GM12873 (cell line): ENCODE results near the gene FAM161B.

Source experiments
- TF ChIP-seq, protein P1 (sequence below): IDR thresholded peaks from 2 replicates; pipeline ENCODE4 v1.5.1; 2012; ENCODE audit warnings: low read depth, mild to moderate bottlenecking, moderate library complexity, low read length, control low read depth; ENCODE audit not compliant: insufficient read depth; ENCODE audit errors: missing control alignments

FAM161B gene, protein sequence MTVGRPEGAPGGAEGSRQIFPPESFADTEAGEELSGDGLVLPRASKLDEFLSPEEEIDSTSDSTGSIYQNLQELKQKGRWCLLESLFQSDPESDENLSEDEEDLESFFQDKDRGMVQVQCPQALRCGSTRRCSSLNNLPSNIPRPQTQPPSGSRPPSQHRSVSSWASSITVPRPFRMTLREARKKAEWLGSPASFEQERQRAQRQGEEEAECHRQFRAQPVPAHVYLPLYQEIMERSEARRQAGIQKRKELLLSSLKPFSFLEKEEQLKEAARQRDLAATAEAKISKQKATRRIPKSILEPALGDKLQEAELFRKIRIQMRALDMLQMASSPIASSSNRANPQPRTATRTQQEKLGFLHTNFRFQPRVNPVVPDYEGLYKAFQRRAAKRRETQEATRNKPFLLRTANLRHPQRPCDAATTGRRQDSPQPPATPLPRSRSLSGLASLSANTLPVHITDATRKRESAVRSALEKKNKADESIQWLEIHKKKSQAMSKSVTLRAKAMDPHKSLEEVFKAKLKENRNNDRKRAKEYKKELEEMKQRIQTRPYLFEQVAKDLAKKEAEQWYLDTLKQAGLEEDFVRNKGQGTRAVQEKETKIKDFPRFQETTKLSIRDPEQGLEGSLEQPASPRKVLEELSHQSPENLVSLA

DNA sequence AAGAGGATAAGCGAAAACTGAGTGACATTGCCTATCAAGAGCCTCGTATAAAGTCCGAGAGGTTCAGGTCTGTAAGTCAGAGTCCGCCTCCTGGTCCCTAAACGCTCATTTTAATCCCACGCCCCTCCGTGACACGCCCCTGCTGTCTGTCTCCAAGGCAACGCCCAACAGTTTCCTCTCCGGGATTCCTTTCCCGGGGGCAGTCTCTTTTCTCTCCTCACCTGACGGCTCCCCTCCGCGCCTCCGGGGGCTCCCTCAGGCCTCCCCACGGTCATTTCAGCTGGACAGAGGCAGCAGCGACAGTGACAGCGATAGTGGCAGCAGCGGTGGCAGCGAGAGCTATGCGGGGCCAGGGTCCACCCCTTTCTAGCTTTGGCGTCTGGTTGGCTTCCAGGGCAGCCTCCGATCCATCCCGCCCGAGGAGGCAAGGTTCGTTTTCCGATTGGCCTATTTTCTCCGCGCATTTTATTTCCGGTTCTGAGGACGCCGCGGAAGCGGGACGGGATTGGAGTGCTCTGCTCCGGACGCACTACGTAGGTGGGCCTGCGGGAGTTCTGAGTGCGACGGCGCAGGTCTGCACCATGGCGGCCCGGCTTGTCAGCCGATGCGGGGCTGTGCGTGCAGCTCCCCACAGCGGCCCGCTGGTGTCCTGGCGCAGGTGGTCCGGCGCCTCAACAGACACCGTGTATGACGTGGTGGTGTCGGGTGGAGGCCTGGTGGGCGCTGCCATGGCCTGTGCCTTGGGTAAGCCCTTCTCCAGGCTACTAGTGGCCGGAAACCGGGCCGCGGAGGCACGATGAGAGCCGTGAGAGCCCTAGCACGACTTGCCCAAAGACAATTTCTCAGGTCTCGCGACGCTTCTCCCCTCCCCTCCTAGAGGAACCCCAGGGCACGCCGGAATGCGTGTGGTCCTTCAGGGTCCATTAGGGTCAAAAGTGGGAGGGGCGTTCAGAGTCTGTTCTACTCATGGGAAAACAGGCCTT lies at the start of gene FAM161B, which contains the start of gene COQ6:
Gene FAM161B (minus strand): TSS at position 343 of the 983 bp plus-strand sequence. CDS start 68 bp downstream, at position 275.
Gene COQ6 (plus strand): TSS at position 551 of the 983 bp plus-strand sequence. CDS start 31 bp downstream, at position 582.
- TF ChIP-seq, protein P1, sequence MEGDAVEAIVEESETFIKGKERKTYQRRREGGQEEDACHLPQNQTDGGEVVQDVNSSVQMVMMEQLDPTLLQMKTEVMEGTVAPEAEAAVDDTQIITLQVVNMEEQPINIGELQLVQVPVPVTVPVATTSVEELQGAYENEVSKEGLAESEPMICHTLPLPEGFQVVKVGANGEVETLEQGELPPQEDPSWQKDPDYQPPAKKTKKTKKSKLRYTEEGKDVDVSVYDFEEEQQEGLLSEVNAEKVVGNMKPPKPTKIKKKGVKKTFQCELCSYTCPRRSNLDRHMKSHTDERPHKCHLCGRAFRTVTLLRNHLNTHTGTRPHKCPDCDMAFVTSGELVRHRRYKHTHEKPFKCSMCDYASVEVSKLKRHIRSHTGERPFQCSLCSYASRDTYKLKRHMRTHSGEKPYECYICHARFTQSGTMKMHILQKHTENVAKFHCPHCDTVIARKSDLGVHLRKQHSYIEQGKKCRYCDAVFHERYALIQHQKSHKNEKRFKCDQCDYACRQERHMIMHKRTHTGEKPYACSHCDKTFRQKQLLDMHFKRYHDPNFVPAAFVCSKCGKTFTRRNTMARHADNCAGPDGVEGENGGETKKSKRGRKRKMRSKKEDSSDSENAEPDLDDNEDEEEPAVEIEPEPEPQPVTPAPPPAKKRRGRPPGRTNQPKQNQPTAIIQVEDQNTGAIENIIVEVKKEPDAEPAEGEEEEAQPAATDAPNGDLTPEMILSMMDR, result peak; percentile 46

DNA sequence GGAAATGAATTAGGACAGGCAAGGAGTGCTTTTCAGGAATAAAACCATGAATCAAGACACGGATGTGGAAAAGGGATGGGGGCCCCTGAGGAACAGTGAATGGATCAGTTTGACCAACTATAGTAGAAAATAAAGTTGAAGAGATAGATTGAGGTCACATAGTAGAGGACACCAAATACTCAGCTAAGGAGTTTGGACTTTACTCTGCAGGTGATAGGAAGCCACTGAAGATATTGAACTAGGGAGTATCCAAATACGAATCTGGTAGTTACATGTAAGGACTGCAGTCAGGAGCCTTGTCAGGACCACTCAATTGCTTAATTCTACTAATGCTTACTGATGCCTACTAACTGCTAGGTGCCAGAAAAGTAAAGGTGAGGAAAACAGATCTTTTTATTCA lies 48.8 kb upstream of the FAM161B start:
- TF ChIP-seq, protein P1, result no peak

DNA sequence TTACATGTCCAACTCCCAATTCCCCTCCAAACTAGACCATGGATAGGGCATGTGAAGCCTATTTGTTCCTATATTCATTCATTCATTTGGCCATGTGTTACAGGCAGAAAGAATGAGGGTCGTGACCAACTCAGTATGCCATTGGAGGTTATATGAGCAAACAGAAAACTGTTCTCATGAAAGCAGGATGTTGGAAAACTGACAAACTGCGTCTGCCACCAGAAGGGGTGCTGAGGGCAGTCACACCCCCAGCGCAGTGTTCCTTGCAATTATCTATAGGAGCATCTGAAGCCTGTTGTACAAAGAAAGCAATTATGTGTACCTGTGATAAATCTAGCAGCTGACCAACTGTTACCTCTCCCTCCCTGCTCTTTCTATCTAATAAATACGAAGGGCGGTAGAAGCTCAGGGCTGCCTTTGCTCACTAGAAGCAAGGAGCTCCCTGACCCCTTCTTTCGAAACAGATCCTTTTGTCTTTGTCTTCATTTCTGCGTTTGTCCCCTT lies 48.1 kb upstream of the FAM161B start:
- TF ChIP-seq, protein P1, result no peak

DNA sequence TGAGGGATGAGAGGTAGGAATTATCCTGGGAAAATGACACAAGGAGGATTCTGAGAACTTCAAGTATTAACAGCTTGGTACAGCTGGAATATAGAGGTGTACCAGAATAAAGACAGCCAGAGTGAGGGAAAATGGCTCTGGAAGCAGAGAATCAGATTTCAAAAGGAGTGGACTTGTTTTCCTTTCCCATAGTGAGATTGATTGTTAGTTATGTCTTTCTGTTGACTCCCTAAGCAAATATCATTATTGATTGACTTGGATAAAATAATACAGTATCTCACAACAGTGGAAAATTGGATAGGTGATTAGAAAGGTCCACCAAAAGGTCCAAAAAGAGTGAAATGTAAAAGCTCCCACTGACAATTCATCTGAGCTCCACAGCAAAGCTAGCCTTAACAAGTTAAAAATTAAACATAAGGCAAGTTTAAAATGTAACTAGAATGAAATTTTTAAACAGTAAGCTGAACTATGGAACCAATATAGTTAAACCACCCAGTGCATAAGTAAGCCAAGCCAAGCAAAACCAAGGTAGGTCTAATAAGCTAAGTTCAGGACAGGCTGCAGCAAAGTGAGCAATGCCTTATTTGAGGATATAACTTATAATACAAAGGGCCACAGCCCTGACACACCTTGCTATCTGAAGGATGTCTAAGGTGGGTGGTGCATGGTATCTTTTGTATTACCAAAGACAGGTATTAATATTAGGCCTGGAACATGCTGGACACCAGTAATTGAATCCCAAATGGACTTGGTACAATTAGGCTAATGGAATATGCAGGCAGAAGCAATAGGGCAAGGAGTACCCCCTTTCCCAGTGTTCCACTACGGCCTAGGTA lies 47.4 kb upstream of the FAM161B start:
- TF ChIP-seq, protein P1, result no peak

DNA sequence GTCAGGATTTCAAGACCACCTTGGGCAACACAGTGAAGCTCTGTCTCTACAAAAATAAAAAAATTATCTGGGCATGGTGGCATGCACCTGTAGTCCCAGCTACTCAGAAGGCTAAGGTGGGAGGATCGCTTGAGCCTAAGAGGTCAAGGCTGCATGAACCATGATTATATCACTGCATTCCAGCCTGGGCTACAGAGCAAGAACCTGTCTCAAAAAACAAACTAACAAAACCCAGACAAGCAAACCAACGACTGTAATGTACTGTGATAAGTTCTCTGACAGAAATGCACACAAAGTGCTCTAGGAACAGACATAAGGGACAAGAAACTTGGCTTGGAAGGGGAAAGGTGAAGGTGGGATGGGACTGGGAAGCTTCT lies 46.8 kb upstream of the FAM161B start:
- TF ChIP-seq, protein P1, result no peak

DNA sequence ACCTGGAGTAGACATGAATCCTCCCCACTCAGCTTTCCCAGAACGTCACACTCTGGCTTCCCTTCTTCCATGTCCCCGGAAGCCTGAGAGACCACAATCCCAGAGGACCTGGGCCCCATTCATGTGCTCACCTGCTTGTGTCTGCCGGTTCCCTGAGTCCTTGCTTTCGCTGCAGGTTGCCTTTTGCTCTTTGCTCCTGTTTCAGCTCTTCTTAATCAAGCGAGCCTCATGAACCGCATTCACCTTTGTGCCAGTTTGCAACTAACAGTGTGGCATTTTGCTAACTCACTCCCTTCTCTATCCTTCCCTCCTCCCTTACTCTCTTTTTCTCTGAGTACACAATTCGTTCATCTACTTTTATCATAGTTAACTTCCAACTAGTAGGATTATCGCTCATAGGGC lies 46.1 kb upstream of the FAM161B start:
- TF ChIP-seq, protein P1, result no peak
